Nephron (organoid): ENCODE results near the gene PTPRM.

Source experiments
- H3K27ac Mint-ChIP-seq, 3 experiments: 2 replicates each; pipeline ENCODE4 v1.8.0; 2020; ENCODE audit warnings: mixed read lengths in 3 of 3, mild to moderate bottlenecking in 2 of 3, moderate library complexity in 1 of 3
- H3K27me3 Mint-ChIP-seq: 2 replicates; pipeline ENCODE4 v1.8.0; 2021; ENCODE audit warnings: low read depth, mild to moderate bottlenecking, moderate library complexity, mixed read lengths
- H3K36me3 Mint-ChIP-seq: 2 replicates; pipeline ENCODE4 v1.8.0; 2020; ENCODE audit warnings: low read depth, mixed read lengths
- H3K4me1 Mint-ChIP-seq: 2 replicates; pipeline ENCODE4 v1.8.0; 2020; ENCODE audit warnings: mixed read lengths
- H3K4me3 Mint-ChIP-seq, 3 experiments: 2 replicates each; pipeline ENCODE4 v1.8.0; 2020; ENCODE audit warnings: mild to moderate bottlenecking in 3 of 3, mixed read lengths in 3 of 3, moderate library complexity in 2 of 3
- H3K9me3 Mint-ChIP-seq: 2 replicates; pipeline ENCODE4 v1.8.0; 2020; ENCODE audit warnings: mixed read lengths
- CTCF ChIP-seq, 3 experiments: fragments of 200-600 bp; sonication (generic); IDR thresholded peaks; one replicate each; pipeline ENCODE4 v1.5.0; 2021; ENCODE audit warnings: antibody characterized with exemption in 3 of 3; ENCODE audit not compliant: unreplicated experiment in 3 of 3

The PTPRM gene

GRCh38 chr18:7608174-7608550 is 41.0 kb downstream of the PTPRM start:
- Mint-ChIP-seq H3K27ac (peak overlapping the region in 2 of 3 experiments; percentile 33 to 37), H3K4me3 (no peak overlapping the region), H3K36me3 (no peaks in the 10 kb centered on the region), H3K27me3 (peaks cover 11% of the 10 kb centered on the region), H3K9me3 (no peaks in the 10 kb centered on the region), H3K4me1 (peaks cover 56% of the 10 kb centered on the region)
- no peak for TF ChIP-seq CTCF (IDR thresholded peaks at IDR 0.05; ENCODE audit: unreplicated experiment in 3 of 3)

- no peaks in the 10 kb centered on the region for H3K9me3 Mint-ChIP-seq
- H3K27me3 Mint-ChIP-seq = peaks cover 7% of the 10 kb centered on the region
- peak overlapping the region in 1 of 3 experiments; percentile 22 for H3K27ac Mint-ChIP-seq
Observed at GRCh38 chr18:7608781-7609201, 41.7 kb downstream of the PTPRM start.

GRCh38 chr18:7609617-7610016 is 42.5 kb downstream of the PTPRM start:
- H3K27me3 Mint-ChIP-seq = peaks cover 4% of the 10 kb centered on the region
- H3K4me3 Mint-ChIP-seq = no peak overlapping the region
- H3K27ac Mint-ChIP-seq = no peak overlapping the region
- peaks cover 42% of the 10 kb centered on the region for H3K4me1 Mint-ChIP-seq
- no peak for TF ChIP-seq CTCF (IDR thresholded peaks at IDR 0.05; ENCODE audit: unreplicated experiment in 3 of 3)
- H3K9me3 Mint-ChIP-seq = no peaks in the 10 kb centered on the region
- H3K36me3 Mint-ChIP-seq = no peaks in the 10 kb centered on the region

More at GRCh38 chr18:7608781-7609201, 41.7 kb downstream of the PTPRM start:
- H3K36me3 Mint-ChIP-seq = no peaks in the 10 kb centered on the region
- TF ChIP-seq CTCF (IDR thresholded peaks at IDR 0.05; ENCODE audit: unreplicated experiment in 3 of 3) = no peak
- no peak overlapping the region for H3K4me3 Mint-ChIP-seq
- H3K4me1 Mint-ChIP-seq = peaks cover 50% of the 10 kb centered on the region

- Mint-ChIP-seq H3K4me3 (no peak overlapping the region), H3K4me1 (peaks cover 27% of the 10 kb centered on the region), H3K27ac (no peak overlapping the region), H3K9me3 (no peaks in the 10 kb centered on the region), H3K27me3 (peaks cover 4% of the 10 kb centered on the region), H3K36me3 (no peaks in the 10 kb centered on the region)
- no peak for TF ChIP-seq CTCF (IDR thresholded peaks at IDR 0.05; ENCODE audit: unreplicated experiment in 3 of 3)
Observed at GRCh38 chr18:7614042-7614441, 46.9 kb downstream of the PTPRM start.

GRCh38 chr18:7615840-7616239 is 48.7 kb downstream of the PTPRM start:
- no peaks in the 10 kb centered on the region for H3K27me3 Mint-ChIP-seq
- no peak overlapping the region for H3K27ac Mint-ChIP-seq
- H3K4me1 Mint-ChIP-seq = peaks cover 32% of the 10 kb centered on the region
- no peaks in the 10 kb centered on the region for H3K36me3 Mint-ChIP-seq
- no peak for TF ChIP-seq CTCF (IDR thresholded peaks at IDR 0.05; ENCODE audit: unreplicated experiment in 3 of 3)
- H3K9me3 Mint-ChIP-seq = no peaks in the 10 kb centered on the region
- H3K4me3 Mint-ChIP-seq = no peak overlapping the region

- Mint-ChIP-seq H3K27ac (peak overlapping the region in 2 of 3 experiments; percentile 19 to 48), H3K4me3 (no peak overlapping the region), H3K36me3 (no peaks in the 10 kb centered on the region), H3K27me3 (no peaks in the 10 kb centered on the region), H3K4me1 (peaks cover 32% of the 10 kb centered on the region), H3K9me3 (no peaks in the 10 kb centered on the region)
- no peak for TF ChIP-seq CTCF (IDR thresholded peaks at IDR 0.05; ENCODE audit: unreplicated experiment in 3 of 3)
Observed at GRCh38 chr18:7616661-7617060, 49.5 kb downstream of the PTPRM start.
